ENCODE results near the gene ARL2BP.

The ARL2BP gene

DNA sequence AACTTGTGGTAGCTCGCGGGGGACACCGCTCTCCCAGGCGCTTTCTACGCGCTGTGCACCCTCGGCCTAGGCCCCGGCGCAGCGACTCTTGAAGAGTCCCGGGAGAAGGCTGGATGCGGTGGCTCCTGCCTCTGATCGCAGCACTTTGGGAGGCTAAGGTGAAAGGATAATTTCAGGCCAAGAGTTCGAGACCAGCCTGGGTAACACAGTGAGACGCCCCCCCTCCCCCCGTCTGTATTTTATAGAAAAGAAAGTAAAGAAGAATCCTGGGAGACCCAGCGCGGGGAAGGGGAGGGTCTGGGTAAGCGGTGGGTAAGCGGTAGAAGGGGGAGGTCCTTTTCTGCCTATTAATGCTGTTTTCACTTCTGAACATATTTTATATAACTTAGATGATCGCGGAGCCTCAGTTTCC lies 39.9 kb downstream of the ARL2BP start:
- FAIRE-seq, result no peak

- no peak for FAIRE-seq
Observed at GRCh38 chr16:57285379-57285778, 40.3 kb downstream of the ARL2BP start.

DNA sequence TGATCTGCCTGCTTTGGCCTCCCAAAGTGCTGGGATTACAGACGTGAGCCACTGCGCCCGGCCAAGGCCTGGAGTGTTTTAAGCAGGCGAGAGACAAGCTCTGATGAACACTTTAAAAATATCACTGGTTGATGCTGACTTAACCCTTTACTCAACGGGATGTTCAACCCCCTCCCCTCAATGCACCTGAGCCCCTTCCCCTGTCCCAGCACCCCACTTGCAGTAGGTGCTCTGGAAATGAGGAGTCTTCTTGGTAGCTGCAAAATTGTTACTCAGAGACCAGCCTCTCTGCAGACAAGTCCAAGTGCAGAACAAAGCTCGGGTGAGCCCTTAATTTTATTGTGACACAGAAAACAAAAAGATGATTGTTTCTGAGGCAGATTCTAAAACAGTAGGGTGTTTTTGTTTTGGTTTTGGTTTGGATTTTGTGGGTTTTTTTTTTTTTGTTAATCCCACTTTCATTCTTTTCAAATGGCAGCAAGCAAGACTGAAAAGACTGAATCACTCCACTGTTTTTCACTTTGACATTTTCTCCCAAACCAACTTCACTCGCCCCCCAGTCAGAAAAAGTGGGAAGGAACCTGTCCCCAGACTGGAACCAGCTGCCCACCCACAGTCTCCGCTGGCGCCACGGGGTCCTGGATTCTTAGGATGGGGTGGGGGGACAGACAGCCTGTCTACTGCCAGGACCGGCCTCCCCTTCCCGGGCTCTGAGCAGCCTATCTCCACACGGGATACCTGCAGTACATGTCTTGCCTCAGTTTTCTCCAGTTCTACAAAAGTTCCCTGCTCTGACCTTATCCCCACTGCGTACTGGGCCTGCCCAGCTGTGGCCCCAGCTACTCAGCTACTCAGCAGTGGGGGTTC lies 44.6 kb downstream of the ARL2BP start:
- FAIRE-seq, result no peak

- no peak for FAIRE-seq
Observed at GRCh38 chr16:57297856-57298255, 52.8 kb downstream of the ARL2BP start.

DNA sequence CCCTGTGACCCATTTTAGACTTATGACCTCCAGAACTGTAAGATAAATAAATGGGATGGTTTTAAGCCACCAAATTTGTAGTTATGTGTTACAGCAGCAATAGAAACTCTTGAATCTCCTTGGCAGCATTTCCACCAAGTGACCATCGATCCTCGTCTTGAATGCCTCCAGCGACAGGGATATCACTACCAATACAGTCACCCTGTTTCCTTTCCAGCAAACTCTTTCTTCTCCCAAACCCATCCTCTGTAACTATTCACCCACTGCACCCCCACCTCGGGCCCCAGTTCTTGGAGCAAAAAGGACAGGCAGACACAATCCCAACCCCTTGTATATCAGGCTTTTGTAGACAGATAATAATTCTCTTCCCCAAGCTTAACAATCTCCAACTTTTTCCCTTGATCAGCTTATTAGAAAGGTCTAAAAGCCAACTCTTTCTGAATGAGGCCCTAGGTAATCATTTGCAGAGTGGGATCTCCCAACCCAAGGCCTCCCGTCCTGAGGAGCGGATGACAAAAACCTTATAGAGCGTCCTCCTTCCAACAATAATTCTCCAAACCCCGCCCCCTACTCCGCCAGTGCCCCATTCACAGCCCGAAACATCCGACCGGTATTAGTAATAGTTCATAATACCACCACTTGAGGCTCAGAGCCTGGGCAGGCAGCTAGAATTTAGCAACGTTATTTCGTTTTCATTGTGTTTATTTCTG lies 54.1 kb downstream of the ARL2BP start:
- no peak for FAIRE-seq

DNA sequence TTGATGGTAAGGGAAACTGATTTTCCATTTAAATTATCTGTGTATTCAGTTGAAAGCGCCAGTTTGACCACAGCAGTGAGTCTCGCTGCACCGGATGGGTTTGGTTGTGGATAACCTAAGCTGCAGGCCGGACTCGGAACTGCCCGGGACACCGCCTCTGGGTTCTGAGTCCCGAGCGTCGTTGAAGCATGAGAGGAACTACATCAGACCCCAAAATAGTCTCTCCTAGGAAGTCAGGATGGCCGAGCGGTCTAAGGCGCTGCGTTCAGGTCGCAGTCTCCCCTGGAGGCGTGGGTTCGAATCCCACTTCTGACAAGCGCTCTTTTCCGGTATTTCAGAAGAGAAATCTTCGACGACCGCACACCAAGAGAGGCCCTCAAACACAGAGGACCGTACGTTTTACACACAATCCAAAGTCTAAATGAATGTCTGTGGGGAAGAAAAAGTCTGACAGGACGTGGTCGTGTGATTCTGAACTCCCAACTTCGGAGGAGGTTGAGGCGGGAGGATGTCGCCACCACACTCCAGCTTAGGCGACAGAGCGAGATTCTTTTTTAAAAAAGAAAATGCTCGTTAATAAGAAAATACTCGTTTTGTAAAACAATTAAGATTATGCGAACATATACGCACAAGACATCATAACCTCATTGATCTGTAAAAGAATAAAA lies 54.8 kb downstream of the ARL2BP start:
- FAIRE-seq, result no peak

GRCh38 chr16:57300387-57301125 lies 55.5 kb downstream of the ARL2BP start:
- FAIRE-seq, result peak; percentile 93

GRCh38 chr16:57301126-57301817 lies 56.2 kb downstream of the ARL2BP start:
- FAIRE-seq, result no peak

Measured in G401.6 (cell line).